ENCODE measurements around the gene CUX1.

The CUX1 gene

GRCh38 chr7:102192790-102193189 lies 375.4 kb downstream of the CUX1 start:
- no peak for TF ChIP-seq JUND (IDR thresholded peaks at IDR 0.05; ENCODE audit: low read depth)
- in situ Hi-C loops (cut with HindIII; ENCODE audit: low pct_unique_long_range_greater_than_20kb, low sequenced_read_pairs) = no loop called here
- no peak for DNase-seq (ENCODE audit: low read depth in 1 of 2, low spot score in 1 of 2)

GRCh38 chr7:102193806-102194205 lies 376.4 kb downstream of the CUX1 start:
- no peak for TF ChIP-seq JUND (IDR thresholded peaks at IDR 0.05; ENCODE audit: low read depth)
- in situ Hi-C loops (cut with HindIII; ENCODE audit: low pct_unique_long_range_greater_than_20kb, low sequenced_read_pairs) = no loop called here
- DNase-seq (ENCODE audit: low read depth in 1 of 2, low spot score in 1 of 2) = no peak

DNA sequence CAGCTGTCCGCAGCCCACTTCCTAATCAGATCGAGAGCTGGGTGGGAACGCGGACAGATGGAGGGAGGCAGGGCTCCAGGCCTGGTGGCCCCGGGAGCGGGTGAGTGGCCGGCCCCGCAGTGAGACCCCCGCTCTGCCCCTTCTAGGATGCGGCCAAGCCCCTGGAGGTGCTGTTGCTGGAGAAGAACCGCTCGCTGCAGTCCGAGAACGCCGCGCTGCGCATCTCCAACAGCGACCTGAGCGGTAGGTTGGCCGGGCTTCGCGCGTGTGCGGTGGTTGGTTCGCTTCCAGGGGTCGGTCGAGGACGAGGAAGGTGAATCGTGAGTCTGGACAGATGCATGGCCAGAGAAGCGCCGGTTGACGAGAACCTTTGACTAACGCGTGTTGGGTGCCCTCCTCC lies 377.9 kb downstream of the CUX1 start:
- no peak for TF ChIP-seq JUND (IDR thresholded peaks at IDR 0.05; ENCODE audit: low read depth)
- in situ Hi-C loops (cut with HindIII; ENCODE audit: low pct_unique_long_range_greater_than_20kb, low sequenced_read_pairs) = no loop called here
- no peak for DNase-seq (ENCODE audit: low read depth in 1 of 2, low spot score in 1 of 2)

GRCh38 chr7:102196028-102196427 lies 378.6 kb downstream of the CUX1 start:
- DNase-seq (ENCODE audit: low read depth in 1 of 2, low spot score in 1 of 2) = no peak
- in situ Hi-C loops (cut with HindIII; ENCODE audit: low pct_unique_long_range_greater_than_20kb, low sequenced_read_pairs) = no loop called here

GRCh38 chr7:102197161-102197560 lies 379.7 kb downstream of the CUX1 start:
- in situ Hi-C loops (cut with HindIII; ENCODE audit: low pct_unique_long_range_greater_than_20kb, low sequenced_read_pairs) = no loop called here
- TF ChIP-seq JUND (IDR thresholded peaks at IDR 0.05; ENCODE audit: low read depth) = no peak
- DNase-seq (ENCODE audit: low read depth in 1 of 2, low spot score in 1 of 2) = no peak

More at GRCh38 chr7:102196028-102196427, 378.6 kb downstream of the CUX1 start:
- TF ChIP-seq JUND (IDR thresholded peaks at IDR 0.05; ENCODE audit: low read depth) = no peak

- TF ChIP-seq JUND (IDR thresholded peaks at IDR 0.05; ENCODE audit: low read depth) = no peak
- DNase-seq (ENCODE audit: low read depth in 1 of 2, low spot score in 1 of 2) = no peak
- in situ Hi-C loops (cut with HindIII; ENCODE audit: low pct_unique_long_range_greater_than_20kb, low sequenced_read_pairs) = no loop called here
These were observed 380.2 kb downstream of the CUX1 start for GRCh38 chr7:102197599-102197998.

- in situ Hi-C loops (cut with HindIII; ENCODE audit: low pct_unique_long_range_greater_than_20kb, low sequenced_read_pairs) = no loop called here
- TF ChIP-seq JUND (IDR thresholded peaks at IDR 0.05; ENCODE audit: low read depth) = no peak
- DNase-seq (ENCODE audit: low read depth in 1 of 2, low spot score in 1 of 2) = no peak
These were observed 381.1 kb downstream of the CUX1 start for GRCh38 chr7:102198417-102198956.

GRCh38 chr7:102201576-102201975 lies 384.1 kb downstream of the CUX1 start:
- in situ Hi-C loops (cut with HindIII; ENCODE audit: low pct_unique_long_range_greater_than_20kb, low sequenced_read_pairs) = no loop called here
- DNase-seq (ENCODE audit: low read depth in 1 of 2, low spot score in 1 of 2) = no peak
- no peak for TF ChIP-seq JUND (IDR thresholded peaks at IDR 0.05; ENCODE audit: low read depth)

DNA sequence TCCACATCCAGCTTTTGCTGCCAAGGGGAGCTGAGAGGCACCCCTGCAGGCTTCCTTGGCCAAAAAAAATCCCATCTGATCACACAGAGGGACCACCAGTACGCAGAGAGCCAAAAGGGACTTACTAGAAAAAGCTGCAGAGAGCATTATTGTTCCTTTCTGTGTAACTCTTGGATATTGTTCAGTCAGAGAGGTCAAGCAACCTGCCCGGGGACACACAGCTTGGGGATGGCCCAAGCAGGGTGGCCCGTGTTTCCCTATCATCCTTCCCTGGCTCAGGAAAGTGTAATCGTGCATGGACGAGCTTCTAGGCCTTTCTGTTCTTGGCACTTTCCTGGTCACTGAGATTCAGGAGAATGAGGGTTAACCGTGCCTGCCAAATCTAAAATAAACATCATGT lies 385.1 kb downstream of the CUX1 start:
- TF ChIP-seq JUND (IDR thresholded peaks at IDR 0.05; ENCODE audit: low read depth) = no peak
- no peak for DNase-seq (ENCODE audit: low read depth in 1 of 2, low spot score in 1 of 2)
- in situ Hi-C loops (cut with HindIII; ENCODE audit: low pct_unique_long_range_greater_than_20kb, low sequenced_read_pairs) = no loop called here

- TF ChIP-seq JUND (IDR thresholded peaks at IDR 0.05; ENCODE audit: low read depth) = no peak
- in situ Hi-C loops (cut with HindIII; ENCODE audit: low pct_unique_long_range_greater_than_20kb, low sequenced_read_pairs) = no loop called here
- no peak for DNase-seq (ENCODE audit: low read depth in 1 of 2, low spot score in 1 of 2)
These were observed 385.8 kb downstream of the CUX1 start for GRCh38 chr7:102203218-102203617.

DNA sequence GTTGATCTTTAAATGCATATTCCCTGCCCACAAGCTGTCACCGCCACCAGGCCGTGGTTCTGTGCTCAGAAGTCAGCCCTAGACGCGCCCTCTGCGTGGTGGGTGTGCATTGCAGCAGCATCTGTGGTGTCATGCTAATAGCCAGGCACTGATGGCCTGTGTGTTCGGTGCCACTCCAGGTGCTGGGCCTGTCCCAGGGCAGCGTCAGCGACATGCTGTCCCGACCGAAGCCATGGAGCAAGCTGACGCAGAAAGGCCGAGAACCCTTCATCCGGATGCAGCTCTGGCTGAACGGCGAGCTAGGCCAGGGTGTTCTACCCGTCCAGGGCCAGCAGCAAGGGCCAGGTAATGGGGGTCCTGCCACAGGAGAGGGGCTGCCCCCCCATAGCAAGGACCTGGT lies 386.8 kb downstream of the CUX1 start:
- in situ Hi-C loops (cut with HindIII; ENCODE audit: low pct_unique_long_range_greater_than_20kb, low sequenced_read_pairs) = no loop called here
- DNase-seq (ENCODE audit: low read depth in 1 of 2, low spot score in 1 of 2) = no peak
- TF ChIP-seq JUND (IDR thresholded peaks at IDR 0.05; ENCODE audit: low read depth) = no peak

- TF ChIP-seq JUND (IDR thresholded peaks at IDR 0.05; ENCODE audit: low read depth) = no peak
These were observed 388.5 kb downstream of the CUX1 start for GRCh38 chr7:102205915-102206314.

GRCh38 chr7:102208826-102209225 lies 391.4 kb downstream of the CUX1 start:
- DNase-seq (ENCODE audit: low read depth in 1 of 2, low spot score in 1 of 2) = no peak
- TF ChIP-seq JUND (IDR thresholded peaks at IDR 0.05; ENCODE audit: low read depth) = no peak
- in situ Hi-C loops (cut with HindIII; ENCODE audit: low pct_unique_long_range_greater_than_20kb, low sequenced_read_pairs) = no loop called here

More at GRCh38 chr7:102205915-102206314, 388.5 kb downstream of the CUX1 start:
- DNase-seq (ENCODE audit: low read depth in 1 of 2, low spot score in 1 of 2) = no peak
- in situ Hi-C loops (cut with HindIII; ENCODE audit: low pct_unique_long_range_greater_than_20kb, low sequenced_read_pairs) = no loop called here

DNA sequence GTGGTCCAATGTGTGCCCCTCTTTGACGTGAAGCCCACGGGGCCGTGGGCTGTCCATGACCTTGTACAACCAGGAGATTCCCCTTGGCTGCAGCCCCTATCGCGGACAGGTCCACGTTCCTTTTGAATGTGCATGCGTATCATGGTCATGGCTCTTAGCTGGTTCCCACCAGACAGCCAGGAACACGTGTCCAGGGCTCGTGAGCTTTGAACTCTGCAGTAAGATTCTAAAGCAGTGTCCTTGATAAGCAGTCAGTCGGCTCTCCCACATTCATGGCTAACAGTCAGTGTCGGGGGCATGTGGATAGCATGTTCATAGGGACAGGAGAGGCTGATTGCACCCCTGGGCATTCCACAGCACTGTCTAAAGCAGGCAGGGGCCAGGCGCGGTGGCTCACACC lies 393.4 kb downstream of the CUX1 start:
- no peak for DNase-seq (ENCODE audit: low read depth in 1 of 2, low spot score in 1 of 2)
- TF ChIP-seq JUND (IDR thresholded peaks at IDR 0.05; ENCODE audit: low read depth) = no peak
- in situ Hi-C loops (cut with HindIII; ENCODE audit: low pct_unique_long_range_greater_than_20kb, low sequenced_read_pairs) = no loop called here
